GM18870 (cell line): ENCODE results near the gene AFF2.
A peak's percentile ranks its signal among the peaks of the same experiment; 100 is the strongest.

Experiments
- ATAC-seq: cut with Tn5 transposase; IDR thresholded peaks from one replicate; pipeline ENCODE4 v1.9.1; 2021; ENCODE audit warnings: moderate library complexity; ENCODE audit not compliant: unreplicated experiment

Gene AFF2

DNA sequence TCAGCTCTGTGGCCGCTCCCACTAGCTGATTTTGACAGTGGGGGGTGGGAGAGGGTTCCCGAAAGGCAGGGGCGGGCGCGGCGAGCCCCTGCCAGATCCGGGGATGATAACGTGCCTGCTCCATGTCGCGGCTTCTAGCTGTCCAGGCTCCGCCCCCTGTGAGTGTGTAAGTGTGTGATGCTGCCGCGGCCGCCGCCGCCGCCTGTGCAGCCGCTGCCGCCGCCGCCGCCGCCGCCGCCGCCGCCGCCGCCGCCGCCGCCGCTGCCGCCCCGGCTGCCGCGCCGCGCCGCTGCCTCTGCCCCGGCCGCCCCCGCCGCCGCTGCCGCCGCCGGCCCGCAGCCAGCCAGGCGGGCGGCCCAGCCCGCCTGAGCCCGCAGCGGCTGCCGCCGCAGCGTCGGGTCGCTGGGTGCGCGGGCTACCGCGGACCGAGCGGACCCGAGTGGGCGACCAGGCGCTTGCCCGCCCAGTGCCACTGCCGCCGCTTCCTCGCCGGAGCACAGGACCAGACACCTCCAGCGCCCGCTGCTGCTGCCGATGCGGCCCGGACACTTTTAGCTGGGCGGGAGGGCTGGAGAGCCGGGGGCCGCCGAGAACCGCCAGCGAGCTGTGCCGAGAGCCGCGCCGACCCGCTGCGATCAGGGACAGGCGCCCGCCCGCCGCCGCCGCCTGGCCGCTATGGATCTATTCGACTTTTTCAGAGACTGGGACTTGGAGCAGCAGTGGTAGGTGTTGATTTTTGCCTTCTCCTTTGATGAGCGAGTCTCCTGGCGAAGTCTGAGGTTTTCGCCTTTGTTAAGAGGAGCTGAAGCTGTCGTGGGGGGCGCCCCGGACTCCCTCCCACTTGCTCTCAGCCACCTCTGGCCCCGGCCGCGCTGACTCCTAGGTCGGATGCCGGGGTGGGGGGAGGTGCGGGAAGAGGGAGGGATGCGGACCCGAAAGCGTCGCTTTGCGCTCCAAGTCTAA lies at the start of gene AFF2:
Gene AFF2, plus strand, starts transcription at position 195 of the 963 bp plus-strand sequence. Its CDS starts 481 bp downstream, at position 676.
- ATAC-seq: no peak

DNA sequence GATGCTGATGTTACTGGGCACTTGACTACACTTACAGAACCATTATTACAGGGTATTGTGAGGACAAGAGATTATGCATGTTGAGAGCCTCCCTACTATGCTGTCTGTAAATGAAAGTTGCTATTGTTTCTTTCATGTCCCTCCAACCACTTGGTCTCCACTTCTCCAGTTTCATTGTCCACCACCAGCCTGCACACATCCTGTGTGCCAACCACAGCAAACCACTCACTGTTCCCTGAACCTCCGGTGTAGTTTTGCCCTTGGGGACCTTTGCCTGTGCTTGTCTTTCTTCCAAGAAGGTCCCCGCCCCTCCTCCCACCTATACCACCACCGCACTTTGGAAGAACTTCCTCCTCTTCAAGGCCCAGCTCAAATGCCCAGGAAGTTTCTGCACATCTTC lies 43.1 kb upstream of the AFF2 start:
- ATAC-seq: peak; percentile 42

DNA sequence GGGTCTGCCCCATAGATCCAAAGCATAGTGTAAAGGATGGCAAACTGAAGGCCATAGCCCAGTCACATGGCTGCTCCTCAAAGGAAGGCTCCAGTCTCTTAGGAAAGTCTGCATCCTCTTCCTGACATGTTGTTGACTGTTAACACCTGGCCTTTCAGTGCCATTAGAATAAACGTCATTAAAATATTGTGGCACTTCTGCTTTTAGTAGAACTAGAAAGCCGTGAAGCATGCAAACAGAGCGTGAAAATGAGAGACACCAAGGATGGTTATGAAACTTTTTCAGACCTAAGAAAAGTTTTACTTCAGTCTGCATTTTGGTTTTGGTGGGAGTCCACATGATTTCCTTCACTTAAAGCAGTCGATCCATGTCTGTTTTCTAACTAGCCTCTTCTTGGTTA lies 41.1 kb upstream of the AFF2 start:
- peak; percentile 91 for ATAC-seq

DNA sequence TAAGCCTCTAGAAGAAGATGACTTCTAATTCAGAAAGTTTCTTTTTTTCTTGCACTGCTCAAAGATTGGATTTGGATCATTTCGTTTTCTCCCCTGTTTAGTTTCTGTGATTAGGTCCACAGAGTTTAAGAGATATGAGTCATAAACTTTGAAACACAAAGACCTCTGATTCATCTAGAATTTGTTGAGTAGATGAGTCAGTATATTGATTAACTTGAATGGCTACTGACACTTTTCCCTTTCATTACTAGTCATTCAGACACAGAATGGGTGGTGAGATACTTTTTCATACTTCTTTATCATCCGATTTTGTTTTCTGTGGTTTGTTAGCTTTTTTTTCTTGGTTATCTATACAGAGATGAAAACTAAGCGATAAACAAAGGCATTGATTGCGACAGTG lies 34.1 kb upstream of the AFF2 start:
- peak; percentile 97 for ATAC-seq

DNA sequence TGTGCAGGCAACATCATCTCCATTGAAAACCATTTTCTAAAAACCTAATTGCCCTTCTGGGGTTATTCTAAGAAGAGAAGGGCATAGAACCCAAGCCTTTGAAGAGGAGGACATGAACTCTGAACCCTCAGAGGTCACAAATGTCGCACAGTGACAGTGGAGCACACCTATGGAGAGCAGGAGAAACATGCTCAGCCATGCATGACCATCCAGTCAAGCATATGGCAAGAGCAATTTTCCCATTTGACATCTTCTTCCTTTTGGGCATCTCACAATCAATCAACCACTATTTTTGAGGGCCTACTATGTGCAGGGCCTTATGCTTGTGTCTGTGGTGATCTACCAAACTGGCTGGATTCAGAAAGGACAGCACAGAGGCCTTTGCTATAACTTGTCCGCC lies 30.1 kb upstream of the AFF2 start:
- no peak for ATAC-seq

DNA sequence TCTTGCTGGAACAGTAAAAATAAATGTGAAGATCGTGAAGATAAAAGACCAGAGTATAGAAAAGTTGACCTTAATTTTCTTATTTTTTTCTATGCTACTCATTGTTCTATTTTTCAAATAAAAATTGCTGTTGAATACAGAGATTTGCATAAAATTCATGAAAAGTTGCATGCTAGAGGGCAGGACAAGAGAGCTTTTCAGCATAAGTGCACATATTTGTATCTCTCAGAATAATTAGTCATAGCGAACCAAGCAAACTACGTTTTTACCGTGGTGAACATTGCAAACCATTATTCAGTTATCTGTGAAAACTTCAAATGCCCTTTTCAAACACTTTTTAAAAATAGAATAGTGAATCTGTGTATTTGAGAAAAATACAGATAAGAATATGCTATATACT lies 26.4 kb upstream of the AFF2 start:
- ATAC-seq: no peak

DNA sequence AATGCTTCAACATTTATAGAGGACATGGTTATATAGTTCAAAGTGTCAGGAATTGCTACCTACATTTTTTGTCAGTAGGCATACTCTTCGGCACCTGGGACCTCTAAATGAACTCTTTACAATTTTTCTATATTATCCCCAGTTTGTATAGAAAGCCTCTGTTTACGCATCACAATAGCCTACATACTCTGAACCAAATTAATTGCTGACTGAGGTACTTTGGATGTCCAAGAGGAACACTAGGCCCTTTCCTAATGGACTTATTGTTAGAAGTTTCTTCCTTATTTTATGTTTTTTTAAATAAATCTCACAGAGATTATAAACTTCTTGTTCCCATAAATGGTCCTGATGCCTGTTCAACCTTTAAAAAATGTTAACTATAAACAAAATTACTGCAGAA lies 8.4 kb upstream of the AFF2 start:
- no peak for ATAC-seq

DNA sequence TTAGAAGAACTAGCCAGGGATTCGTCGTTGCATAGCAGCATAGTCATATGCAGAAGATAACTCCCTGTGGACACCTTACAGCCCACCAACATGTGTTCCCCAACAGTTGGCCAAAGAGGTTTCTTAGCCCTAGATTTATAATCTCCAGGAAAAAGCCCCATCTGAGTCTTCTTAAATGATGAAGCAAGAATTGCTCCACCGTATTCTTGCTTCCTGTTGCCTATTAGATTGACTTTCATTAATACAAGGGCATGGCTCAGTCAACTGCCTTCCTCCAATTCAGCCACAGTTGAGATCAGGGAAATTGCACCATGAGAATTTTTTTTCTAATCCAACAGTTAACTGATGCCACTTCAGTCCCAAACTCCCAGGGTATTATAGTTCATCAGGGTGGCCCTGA lies 5.2 kb upstream of the AFF2 start:
- ATAC-seq: no peak

DNA sequence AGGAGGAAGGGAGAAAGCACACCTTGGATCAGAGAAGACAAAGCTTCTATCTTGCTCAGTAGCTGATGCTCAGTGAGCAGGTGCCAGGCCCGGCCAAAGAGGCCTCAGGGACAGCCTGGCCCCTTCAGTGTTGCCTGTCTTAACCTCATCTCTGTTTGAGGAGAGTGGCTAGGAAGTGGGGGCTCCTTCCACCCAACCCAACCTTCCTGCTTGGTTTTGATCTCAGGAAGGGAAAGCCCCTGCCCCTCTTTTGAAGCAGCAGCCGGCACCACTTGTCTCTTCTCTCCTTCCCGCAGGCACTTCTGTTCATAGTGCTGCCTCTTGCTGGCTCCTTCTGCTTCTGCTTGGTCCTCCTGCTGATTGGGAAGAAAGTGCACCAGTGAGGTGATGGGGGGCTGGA lies 2.4 kb upstream of the AFF2 start:
- no peak for ATAC-seq

DNA sequence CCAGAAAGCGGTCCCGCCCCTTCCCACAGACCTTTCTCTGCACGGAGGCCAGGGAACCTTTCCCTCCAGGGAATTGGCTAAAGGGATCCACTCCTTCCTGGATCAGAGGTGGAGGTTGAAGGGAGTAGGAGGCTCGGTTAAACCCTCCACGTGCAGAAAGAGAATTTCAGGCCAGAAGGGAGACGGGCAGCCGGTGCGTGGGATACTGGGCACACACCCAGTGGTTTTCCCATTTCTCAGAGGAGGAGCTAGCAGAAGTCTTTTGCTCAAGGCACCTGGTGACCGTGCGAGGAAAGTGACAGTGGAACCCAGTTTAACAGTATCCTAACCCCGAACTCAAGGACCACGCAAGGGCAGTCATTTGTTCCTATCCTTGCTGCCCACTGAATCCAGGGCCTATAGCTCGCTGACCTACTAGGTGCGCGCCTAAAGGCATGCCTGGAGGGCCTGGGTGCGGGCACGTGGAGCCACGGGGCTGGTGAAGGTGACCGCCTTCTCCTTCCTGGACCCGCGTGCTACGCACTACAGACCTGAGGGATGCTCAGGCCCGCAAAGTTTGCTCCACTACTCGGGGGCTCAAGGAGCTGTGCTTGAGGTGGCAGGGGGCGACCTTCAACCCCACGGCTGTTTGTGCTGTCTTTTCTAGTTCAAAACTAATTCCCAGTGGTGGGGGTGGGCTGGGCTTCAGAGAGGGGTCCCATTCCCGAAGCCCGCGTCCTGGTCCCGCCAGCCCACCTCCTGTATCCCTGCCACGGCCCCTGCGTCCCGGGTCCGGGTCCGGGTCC lies 587 bp upstream of the AFF2 start:
- ATAC-seq: no peak

DNA sequence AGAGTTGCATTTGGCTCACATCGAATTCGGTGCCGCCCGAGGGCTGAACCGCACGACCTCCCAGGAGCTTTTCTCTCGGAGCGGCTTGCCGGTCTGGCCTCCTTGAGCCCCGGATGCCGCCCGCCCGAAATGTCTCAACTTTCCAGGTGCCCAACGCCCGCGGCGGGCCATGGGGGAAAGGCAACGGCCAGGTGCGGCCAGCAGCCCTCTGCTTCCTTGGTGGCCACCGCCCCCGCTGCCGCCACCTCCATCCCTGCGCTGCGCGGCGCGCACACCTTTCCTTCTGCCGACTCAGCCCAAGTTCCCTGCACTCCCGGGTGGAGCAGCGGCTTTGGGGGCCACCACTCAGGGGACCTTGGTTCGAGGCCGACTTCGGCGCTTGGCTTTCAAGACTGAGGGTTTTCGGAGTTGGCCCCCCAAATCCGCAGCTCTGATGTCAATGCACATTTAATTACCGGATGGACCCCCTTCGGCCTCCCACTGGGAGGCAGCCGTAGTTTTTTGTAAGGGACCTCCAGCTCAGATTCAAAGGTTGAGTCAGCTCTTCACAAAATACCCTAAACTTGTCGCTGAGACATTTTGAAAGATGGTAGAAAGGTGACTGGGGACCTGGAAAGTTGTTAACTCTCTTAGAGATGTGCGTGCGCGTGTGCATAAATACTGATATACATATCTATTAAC lies 1.1 kb downstream of the AFF2 start:
- ATAC-seq: no peak

DNA sequence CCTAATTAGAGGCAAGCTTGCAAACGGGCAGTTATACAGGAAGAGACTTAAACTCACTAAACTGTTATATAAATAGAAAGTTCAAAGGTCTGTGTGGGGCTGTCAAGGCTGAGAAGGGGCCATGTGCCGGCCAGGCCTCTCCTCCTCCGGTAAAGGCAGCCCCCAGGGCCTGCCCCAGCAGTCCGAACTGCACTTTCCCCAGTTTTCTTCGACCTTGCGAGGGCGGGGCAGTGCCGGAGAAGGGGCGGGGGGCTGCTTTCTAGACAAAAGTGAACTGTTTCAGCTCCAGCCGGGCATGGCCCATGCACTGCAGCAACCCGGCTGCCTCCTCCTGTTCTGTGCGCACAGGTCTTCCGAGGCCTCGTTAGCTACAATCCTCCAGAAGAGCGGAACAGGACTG lies 4.1 kb downstream of the AFF2 start:
- no peak for ATAC-seq

DNA sequence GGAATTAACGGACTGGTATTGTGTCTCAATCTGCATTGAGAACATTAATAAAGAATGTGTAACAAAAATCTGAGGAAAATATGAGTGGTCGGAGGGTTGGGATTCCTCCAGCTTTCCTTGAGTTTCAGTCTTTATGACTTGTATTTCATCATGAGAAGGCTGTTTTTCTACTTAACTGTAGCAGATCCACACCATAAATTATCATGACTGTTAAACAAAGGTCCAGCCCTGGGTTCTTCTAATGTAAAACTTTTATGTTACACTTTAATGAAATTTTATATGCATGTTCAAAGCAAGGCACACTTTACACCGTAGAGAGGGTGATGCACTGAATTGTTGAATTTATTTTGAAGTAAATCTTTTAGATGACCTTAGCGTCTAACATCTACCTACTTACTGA lies 7.0 kb downstream of the AFF2 start:
- ATAC-seq: no peak

DNA sequence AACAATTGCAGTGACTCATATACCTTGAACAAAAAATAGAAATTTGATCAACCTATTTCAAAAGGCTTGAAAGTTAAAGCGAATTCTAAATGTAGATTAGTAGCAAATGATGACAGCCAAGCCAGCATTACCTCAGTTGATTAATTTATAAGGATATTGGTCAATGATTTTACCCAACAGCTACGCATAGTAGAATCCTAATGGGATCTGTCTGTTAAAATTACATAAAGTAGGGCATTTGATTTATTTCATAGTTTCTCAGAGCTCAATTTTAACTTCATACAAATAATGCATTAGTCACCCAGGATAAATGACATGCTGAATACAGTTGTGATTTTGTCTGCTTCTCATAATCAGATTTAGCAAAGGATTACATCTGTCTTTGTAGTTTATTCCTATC lies 12.0 kb downstream of the AFF2 start:
- no peak for ATAC-seq

DNA sequence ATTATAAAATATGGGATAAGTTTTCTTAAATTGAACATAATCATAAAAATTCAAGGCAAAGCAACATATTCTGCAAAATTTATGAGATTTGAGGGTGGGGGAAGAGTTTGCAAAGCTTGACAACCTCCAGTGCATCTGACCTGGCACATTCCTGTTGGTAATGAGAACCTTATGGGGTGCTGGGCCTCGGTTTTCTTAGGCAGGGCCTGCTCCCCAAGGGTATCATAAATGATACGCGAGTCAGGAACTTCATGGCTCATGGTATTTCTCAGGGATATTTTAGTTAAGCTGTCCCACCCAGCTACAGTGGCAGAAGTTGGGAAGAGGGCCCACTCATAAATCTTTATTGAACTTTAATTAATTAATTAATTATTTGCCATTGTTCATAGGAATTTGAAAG lies 13.2 kb downstream of the AFF2 start:
- no peak for ATAC-seq

DNA sequence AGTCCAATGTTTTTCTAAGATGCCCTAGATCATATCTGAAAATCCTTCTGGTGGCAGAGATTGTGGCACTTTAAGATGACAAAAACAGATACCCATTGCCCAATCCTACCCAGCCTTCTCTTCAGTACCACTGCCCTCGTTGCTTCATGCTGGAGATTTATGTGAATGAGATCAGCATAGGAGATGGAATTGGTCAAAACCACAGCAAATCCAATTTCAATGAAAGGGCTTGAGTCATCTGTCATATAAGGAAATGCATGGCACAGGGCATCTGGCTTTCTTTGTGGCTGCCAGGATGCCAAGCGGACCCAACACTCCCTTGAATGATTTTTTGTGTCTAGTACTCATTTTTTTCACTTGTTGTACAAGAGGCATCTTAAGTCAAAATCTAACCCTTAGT lies 16.8 kb downstream of the AFF2 start:
- ATAC-seq: no peak

DNA sequence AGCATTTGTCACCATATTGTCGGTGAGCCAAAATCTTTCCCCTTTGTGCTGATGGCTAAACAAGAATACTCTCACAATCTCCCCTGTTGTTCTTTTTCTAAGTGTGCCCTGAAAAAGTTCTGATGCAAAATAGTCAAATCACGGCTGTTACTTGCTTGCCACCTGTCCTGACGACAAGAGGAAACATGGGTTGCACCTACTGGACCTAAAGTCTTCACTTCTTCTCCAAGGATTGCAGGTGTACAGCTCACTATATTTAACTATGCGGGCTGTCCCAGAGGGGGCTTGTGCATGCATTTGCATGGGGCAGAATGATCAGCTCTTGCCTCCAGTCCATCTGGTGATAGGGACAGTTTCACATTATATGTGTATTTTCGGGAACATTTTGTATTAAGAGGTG lies 21.6 kb downstream of the AFF2 start:
- ATAC-seq: no peak

DNA sequence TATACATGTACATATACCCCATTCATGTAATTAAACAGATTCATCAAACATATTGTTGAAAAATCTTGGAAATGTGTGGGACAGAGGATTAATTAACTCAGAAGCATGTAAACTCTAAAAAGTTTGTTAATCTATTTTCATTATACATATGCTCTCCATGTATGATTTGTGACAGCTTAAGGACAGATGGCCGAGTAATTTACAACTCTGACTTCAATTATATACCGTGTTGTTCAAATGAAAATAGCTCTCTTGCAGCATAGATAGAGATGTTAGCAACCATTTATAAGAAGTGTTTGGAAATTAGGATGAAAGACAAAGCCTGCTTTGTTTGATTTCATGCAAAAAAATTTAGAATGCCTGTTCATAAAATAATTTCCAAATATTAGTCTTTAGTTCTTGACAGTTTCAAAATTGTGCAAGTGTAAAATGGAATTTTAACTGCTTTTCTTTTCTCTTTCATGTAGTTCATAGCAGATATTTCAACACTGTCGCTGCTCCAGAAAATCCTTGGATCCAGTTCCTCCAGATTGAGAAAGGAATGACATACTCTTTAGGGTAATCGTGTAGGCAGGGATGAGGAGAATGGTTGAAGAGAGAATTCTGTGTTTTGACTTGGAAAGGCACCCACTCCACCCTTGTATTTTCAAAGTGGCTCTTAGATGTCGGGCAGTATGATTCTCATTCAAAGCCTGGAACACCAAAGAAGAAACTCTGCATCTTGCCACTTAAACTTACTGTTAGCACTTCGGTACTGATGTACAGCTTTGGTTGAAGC lies 23.1 kb downstream of the AFF2 start:
- ATAC-seq: no peak

DNA sequence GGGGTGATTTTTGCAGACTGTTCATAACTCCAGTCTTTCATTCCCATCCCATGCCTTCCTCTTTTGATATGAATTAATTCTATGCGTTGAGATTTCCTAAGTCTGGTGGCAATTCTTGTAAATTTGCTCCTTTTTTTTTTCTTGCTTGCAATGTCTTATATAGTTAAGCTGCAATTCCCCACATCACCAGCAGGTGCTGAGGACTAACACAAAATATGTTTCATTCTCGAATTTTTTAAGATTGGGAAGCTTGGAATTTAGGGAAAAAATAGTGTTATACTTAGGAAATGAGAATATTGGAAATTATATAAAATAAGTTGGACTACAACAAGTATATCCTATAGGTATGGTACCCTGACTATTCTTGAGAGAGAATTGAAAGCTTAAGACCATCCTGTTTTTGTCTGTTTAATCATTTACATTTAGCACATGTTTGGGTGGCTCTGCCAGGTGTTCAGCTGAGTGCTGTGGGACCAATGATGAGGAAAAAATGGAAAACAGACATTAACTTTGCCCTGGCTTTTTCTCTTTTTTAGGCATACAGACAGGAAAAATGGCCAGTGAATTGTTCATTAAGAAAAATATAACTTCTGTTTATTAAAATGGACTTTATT lies 30.2 kb downstream of the AFF2 start:
- no peak for ATAC-seq

DNA sequence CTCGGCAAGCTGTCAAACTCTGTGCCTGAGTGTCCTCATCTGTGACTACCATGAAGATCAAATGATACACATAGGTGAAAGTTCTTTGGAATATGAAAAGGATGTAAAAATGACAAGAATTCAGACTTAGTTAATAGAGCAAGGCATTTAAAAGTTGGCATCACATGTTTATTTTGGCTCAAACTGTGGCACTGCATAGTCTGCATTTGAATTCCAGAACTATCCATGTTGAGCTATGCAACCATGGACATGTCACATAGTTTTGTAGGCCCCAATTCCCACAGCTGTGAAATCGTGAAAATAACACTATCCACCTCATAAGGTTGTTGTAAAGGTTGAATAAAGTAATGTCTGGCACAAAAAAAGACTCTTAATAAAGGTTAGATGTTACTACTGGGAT lies 33.9 kb downstream of the AFF2 start:
- ATAC-seq: no peak
